NCI-H748 treated with DMSO at 0.1 percent for 48 hours (cell line): ENCODE measurements around the gene FAM120C.

Experiments
- DNase-seq: peaks from one replicate; lab custom pipeline; 2025; lab: John Stamatoyannopoulos, UW

Gene FAM120C

DNA sequence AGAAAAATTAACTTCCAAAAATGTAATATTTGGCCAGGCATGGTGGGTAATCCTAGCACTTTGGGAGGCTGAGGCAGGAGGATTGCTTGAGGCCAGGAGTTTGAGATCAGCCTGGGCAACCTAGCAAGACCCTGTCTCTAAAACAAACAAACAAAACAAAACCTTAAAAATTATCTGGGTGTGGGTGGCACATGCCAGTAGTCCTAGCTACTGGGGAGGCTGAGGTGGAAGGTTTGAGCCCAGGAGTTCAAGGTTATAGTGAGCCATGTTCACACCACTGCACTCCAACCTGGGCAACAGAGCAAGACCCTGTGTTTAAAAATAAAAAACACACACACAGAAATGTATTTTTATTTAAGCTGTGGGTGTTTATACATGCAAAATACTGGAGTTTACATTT is 12.0 kb downstream of the FAM120C start:
- DNase-seq: no peak

DNA sequence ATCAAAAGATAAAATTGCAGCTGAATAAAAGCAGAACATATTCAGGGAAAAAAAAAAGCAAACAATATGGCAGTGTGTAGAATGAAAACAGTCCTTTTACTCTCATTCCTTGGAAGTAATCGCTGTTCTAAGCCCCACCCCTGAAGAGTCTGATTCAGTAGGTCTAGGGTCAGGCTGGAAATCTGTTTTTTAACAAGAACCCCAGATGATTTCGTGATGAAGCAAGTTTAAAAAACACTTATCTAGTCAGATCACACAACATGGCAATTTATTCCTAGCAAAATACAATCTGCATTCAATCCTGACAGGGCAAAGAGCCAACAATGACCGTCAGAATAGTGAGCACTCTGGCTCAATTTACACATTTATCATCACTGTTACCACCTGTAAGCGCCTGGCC is 16.1 kb downstream of the FAM120C start:
- DNase-seq: no peak

DNA sequence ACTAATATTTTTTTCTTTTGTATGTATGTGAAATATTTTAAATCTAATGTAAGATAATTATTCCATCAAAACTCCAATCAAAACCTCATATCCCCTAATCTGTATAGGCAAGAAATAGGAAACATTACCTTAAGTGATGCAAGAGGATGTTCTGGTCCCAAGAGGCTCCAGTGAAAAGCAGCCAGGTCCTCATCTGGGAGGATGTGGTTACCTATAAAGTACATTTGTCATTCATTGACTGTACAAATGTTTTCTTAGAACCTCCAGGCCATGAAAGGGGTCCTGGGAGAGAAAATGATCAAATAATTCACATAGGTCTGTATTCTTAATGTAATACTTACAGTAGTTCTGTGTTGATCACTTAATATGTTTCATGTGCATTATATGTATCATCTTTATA is 25.5 kb downstream of the FAM120C start:
- DNase-seq: no peak

DNA sequence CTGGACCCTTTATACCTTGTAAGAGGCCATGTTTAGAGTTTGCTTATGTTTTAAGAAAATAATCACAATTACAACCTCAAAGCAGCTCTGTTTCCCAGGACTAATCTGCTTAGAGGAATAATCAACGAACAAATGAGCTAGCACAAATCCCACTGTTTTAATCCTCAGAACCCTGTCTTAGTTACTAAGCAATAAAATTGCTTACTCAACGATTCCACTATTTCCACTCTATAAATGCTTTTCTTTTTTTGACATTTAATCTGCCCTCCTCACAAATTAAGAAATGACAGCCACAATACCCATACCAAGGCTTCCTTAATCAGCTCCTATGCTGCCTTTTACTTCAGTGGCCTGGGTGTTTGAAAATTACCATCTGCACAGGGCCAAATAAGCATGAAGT is 48.8 kb downstream of the FAM120C start:
- no peak for DNase-seq

DNA sequence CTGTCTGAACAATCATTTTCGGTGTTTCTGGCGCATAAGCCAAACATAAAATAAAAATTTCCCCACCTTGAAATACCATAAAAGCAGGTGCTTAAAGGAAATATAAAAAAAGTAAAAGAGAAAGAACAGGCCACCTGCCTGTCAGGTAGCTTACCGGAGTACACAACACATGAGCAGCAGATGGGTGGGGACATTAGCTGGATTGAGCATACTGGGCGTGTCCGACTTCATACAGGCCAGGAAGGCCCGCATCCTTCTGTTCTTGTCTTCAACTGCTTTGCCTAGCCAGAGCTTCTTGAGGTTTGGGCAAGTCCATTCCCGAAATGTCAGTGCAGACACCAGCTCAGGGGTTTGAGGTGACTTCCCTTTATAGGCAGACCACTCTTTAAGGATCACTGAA is 66.7 kb downstream of the FAM120C start:
- DNase-seq: no peak

DNA sequence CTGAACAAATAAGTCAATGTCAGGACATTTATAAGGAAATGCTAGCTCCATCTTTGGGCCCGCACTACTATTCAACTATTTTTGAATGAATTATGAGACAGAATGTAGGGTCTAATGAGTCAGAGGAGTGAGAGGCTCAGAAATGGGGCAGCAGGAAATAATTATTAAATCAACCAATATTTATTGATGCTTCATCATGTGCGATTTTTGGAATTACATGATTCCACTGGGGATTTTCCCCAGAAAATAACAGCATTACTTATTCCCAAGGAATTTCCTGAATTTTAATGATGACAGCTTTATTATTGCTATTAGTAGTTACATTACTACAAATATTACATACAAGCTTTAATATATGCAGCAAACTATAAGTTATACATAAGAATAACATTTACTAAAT is 89.5 kb downstream of the FAM120C start:
- DNase-seq: no peak

DNA sequence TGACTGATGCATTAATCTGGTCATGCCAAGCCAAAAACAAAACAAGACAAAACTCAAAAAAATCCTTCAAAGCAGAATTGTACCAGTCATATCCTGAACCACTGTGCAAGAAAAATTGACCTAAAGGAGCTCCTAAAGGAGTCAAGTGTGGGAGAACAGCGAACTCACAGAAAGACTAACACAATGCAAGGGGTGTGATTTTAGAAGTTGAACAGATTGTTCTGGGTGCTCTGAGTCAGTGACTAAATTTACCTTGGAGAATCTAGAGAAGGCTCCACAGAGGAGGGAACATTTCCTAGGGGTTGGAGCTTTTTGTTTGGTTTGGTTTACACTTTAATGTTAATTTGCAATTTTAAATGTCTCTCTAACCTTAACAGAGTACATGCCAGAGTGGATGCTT is 89.9 kb downstream of the FAM120C start:
- DNase-seq: no peak

DNA sequence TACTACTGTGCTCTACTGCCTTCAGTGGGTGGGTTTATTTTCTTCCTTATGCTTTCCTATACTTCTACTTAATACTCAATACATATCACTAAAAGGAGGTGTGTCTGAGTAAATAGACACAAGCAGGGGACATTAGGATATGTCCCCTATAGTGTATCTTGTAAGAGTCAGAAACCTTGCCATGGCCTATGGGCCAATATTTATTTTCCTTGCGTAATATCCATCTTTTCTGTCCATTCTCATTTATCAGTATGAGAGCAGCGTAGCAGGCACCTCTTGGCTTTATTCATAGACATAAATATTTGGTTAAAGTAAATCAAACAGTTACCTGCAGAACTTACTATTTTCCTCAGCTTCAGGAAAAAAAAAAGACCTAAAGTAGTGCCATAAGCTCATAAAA is 92.2 kb downstream of the FAM120C start:
- DNase-seq: no peak

DNA sequence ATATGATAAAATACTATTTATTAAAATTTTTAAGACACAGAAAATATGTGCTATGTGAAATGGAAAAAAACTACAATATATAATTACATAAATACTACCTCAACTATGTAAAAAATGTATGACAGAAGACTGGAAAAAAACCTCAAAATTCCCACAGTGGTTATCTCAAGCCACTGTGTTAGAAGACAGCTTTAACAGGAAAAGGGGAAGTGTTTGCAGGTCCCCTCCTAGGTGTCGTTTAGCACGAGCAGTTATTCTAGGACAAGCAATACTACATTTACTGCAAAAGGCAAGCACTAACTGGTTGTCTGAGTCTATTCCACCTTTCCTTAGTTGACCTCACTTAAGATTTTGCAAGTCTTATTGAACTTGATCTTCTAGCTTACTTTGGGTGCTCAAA is 93.9 kb downstream of the FAM120C start:
- DNase-seq: no peak

DNA sequence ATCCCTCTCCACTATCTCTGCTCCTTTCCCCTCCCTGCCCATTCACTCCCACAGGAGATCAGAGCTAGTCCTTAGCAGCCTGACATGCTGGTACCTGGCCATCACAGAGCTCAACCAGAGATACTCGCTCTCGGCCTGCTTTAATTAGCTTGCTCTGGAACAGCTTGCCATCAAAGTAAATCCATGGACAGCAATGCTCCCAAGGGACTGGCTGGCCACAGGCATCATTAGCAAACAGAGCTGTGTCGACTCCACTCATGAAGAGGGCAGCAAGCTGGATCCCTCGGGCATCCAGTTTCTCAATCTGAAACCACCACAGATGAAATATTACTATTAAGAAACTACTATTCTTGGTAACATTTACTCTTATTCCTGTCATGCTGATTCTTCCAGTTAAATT is 95.4 kb downstream of the FAM120C start:
- DNase-seq: no peak

DNA sequence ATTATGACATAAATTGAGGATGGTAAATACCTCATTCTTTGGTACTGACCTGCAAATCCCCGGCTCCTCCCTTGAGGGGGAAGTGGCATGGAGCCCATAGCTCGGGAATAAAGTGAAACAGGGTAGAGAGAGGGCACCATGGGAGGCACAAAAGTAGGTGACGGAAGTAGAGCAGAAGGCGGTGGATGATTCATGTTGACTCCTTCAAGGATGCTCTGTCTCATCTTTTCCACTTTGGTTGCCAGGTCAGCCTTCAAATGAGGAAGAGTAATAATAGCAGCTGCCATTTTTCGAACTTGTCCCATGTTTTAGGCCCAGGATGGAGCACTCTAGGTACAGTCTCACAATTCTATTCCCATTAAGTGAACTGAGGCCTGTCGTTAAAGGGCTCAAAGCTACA is 97.4 kb downstream of the FAM120C start:
- no peak for DNase-seq

DNA sequence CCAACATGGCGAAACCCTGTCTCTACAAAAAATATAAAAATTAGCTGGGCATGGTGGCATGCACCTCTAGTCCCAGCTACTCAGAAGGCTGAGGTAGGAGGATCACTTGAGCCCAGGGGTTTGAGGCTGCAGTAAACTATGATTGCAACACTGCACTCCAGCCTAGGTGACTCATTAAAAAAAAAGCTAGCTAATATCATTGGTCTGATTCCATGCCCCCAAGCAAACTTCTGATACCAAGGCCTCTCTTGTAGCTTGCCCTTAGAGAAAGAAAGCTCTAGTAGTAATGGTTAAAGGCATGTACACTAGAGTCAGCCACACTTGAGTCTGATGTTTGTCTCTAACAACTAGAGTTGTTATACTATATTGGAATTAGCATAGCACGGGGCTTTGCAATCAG is 106.2 kb downstream of the FAM120C start:
- DNase-seq: no peak

DNA sequence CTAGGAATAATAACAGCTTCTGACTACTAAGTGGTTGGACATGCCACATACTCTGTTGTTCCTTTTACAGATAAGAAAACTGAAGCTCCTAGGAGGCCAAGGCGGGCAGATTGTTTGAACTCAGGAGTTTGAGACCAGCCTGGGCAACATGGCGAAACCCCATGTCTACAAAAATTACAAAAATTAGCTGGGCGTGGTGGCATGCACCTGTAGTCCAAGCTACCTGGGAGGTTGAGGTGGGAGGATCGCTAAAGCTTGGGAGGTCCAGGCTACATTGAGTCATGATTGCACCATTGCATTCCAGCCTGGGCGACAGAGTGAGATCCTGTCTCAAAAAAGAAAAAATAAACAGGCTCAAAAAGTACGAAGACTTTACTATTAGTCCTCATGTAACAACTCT is 108.2 kb downstream of the FAM120C start:
- DNase-seq: no peak

DNA sequence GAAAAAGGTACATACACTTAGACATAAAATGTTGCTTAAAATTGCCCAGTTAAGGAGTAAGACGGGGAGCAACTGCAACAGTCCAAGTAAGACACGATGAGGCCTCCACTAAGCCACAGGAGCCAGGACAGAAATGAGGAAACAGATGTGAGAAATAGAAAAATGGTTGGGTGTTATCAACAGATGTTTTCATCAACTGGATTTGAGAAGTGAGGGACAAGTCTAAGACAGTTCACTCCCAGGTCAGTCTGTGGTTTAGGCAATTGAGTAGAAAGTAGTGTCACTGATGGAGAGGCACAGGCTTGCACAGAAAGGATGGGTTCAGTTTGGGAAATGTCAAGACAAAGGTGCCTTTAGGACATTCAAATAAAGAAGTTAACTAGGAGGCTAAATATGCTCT is 115.3 kb downstream of the FAM120C start:
- no peak for DNase-seq

DNA sequence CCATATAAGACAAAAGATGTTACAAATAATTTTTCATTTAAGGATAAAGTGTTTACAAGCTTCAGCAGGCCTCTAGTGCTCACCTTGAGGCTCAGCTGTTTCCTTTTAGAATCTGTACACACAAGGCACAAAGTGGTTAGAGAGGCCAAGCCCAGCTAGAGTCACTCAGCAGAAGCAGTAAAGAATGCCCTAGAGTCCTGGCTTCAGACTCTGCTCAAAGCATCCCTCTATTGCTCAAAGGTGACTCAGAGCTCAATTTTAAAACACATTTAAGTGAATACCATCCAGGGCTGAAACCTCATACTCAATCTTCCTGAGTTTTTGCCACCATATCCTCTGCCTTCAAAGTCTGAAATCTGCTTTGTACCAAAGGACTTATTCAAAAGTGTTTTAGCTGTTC is 116.2 kb downstream of the FAM120C start:
- no peak for DNase-seq

DNA sequence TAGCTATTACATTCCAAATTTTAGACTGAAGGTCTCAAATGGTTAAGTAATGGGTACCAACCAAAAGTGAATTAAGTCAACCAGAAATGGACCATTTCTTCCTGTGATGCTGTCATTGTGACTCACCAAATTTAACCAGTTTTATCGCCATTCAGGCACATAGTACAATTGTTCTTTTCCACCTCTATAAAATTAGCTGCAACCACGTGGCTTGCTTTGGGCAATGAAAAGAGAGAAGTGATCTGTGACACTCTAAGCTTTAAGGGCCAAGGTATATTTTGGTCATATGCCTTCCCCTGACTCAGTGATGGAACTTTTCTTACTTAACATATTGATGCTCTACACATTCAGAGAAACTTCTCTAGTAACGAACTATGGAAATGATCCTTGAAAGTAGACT is 118.5 kb downstream of the FAM120C start:
- no peak for DNase-seq

DNA sequence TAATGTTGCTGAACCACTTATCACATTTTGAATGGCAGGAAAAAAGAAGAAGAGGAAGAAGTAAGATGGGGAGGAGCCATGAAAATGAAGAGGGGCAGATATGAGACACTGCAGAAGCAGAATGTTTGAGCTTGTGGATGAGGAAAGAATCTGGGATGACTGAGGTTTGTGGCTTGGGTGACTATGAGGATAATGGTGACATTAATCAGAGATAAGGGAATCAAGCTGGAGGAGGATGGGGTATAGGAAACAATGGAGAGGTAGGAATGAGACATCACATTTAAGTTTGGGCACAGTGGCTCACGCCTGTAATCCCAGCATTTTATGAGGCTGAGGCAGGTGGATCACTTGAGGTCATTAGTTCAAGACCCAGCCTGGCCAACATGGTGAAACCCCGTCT is 119.7 kb downstream of the FAM120C start:
- DNase-seq: no peak

DNA sequence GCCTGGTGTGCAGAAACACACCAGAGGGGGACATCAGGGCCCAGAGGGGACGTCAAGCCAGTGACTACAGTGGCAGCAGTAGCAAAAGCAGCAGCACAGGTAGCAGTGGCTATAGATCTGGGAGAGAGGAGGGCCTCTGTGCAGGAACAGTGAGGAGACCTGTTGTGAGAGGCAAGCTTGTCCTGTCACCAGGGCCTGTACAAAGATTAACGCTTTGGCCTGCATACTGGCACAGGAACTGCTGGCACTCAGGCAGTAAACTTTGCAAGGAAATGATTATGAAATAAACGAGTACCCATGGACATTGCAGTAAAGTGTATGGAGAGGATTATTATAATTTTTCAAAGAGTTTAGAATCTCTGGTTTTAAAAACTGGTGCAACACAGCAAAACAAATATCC is 133.3 kb downstream of the FAM120C start:
- no peak for DNase-seq

DNA sequence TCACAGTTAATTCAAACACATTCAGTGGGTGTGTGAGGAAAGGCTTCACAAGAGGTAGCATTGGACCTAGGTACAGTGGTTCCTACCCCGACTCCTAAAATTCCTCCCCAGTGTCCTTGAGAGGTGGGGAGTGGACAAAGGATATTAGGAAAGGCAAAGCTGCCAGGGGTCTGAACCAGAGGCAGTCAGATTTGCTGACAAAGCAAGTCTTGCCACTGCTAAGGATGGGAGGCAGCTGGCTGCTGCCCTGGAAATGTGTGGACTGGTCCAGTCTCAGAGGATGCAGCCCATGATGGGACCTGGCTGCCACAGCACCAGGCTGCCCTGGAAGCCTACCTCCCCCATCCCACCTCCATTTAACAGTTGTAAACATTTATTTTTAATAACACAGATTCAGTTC is 134.6 kb downstream of the FAM120C start:
- no peak for DNase-seq

DNA sequence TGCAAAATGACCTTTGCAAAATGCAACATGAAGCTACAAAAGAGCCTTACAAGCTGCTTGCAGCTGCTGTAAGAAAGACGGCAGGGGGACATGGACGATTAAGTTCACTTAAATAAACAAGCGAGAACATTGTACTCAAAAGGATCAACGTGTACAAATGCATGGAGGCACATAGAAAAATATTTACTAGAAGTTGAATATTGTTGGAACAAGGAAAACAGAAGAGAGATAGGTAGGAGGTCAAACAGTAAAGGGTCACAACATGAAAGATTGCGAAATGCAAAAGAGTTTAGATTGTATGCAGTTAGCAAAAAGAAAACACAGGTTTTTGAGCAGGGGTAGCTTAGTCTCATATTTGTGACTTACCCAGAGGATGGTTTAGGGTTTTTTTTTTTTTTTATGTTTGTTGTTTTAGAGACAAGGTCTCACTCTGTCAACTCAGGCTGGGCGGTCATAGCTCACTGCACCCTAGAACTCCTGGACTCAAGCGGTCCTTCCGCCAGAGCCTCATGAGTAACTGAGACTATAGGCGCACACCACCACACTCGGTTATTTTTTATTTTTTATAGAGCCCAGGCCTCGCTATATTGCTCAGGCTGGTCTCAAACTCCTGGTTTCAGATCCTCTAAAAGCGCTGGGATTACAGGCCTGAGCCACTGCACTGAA is 137.4 kb downstream of the FAM120C start:
- DNase-seq: peak; percentile 14

DNA sequence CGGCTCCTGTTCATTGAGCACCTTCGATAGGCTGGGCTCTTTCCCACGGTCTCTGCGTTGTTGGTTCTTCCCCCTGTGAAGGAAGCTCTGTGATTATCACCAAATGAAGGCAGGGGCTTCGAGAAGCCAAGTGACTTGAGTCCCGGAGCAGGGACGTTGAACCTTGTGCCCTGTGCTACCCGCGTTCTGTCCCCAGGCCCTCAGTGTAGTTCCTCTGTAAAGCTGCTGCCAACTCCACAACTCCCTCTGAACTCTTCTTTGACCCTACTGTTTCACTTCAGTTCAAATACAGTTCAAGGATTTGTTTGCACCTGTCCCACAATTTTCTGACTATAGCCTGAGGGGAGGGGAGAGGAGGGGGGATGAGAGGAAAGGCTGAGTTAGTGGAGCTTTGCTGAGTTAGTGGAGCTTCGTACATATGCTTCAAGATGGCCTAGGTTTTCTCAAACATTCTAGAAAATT is 138.1 kb downstream of the FAM120C start:
- DNase-seq: no peak

DNA sequence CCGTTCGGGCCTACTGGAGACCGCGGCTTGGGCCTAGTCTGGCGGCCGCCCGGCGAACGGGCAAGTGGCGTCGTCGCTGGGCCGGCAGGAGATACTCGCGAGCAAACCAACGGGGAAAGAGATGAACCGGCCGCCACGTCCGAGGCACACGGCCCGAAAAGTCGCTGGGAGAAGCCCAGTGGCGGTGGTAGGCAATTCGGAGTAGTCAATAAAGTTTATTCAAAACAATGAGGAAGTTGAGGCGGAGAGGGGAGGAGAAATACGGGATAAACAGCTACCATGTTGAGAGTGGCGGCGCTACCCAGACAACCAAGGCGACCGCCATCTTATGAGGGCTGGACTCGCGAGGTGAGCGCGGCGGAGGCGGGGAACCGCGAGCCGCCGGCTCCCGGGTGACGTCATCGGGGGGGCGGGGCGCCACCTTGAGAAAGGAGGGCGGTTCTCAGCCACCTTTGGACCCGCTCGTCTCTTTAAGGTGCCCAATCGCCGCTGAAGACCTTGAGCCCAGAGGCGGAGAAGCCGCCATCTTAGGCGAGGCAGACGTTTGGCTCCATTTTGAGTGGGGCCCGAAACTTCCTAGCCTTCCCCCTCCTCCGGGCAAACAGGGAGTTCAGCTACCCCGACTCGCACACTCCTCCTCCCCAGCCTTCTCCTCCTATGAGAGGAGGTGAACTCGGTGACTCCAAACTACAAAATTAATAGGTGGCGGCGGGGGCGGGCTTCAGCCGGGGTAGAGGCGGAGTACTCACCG is 138.8 kb downstream of the FAM120C start, which contains the start of gene PHF8:
PHF8 (minus strand) TSS at position 348 of the 751 bp plus-strand sequence. CDS start 1,745 bp downstream, outside the sequence.
- peak; percentile 79 for DNase-seq

DNA sequence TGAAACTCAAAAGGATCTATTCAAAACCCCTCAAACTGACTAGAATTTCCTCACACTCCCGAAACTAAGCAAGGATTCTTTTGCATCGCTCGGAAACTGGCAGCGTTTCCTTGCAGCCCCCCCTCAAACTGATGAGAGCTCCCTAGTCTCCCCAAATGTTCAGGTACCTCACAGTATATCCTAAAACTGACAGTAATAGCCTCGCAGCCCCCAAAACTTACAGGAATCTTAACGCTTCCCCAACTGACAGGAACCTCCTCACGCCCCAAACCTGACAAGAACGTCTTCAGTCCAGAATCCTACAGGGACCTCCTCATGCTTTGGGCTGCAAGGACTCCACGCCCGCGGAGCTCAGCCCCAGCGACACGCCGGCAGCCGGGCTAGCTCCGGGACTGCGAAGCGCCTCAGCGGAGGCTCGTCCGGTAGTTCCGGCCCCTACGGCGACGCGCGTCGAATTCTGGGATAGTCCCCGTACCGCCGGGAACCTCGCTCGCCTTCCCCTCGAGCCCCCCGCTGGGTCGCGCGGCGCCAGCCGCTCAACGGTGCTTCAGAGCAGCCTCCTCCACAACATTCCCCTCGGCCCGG is 139.4 kb downstream of the FAM120C start:
- peak; percentile 18 for DNase-seq
